Aorta (tissue), 5 donors: ENCODE data around the gene JUND. TPM values are rescaled to one million over a fixed set of nuclear protein-coding genes. Genes with fewer than 3 reads are reported as not detected.
A peak's percentile ranks its signal among the peaks of the same experiment; 100 is the strongest.
"Not testable (repeated sequence)": the region's sequence is repeated elsewhere in the genome, so short reads cannot be mapped to it uniquely, and the experiment has no call there.

Experiments used
- ATAC-seq: fragments of 200-7000 bp; cut with Tn5 transposase; one replicate; pipeline ENCODE4 v1.9.1; 2022; ENCODE audit warnings: moderate library complexity; ENCODE audit not compliant: low FRiP score
- DNase-seq, 2 donors: peaks; one replicate each; pipeline ENCODE4 v3.0.0-alpha.2; 2020
- H3K27ac ChIP-seq, 2 donors: one replicate each; pipeline ENCODE4 v1.5.1; 2013; ENCODE audit warnings: low read length in 2 of 2, mild to moderate bottlenecking in 2 of 2, moderate library complexity in 2 of 2, control low read depth in 1 of 2, inconsistent platforms in 1 of 2, low read depth in 1 of 2
- H3K27me3 ChIP-seq, 2 donors: one replicate each; pipeline ENCODE4 v1.6.1; 2013; ENCODE audit warnings: control low read depth in 1 of 2, low read length in 1 of 2, mild to moderate bottlenecking in 1 of 2, moderate library complexity in 1 of 2; ENCODE audit not compliant: insufficient read depth in 2 of 2, control insufficient read depth in 1 of 2
- H3K36me3 ChIP-seq, 2 donors: one replicate each; pipeline ENCODE4 v1.6.1; 2013; ENCODE audit warnings: control low read depth in 1 of 2, low read length in 1 of 2, mild to moderate bottlenecking in 1 of 2; ENCODE audit not compliant: insufficient read depth in 2 of 2, control insufficient read depth in 1 of 2
- H3K4me1 ChIP-seq, 2 donors: one replicate each; pipeline ENCODE4 v1.6.1; 2013; ENCODE audit warnings: low read length in 2 of 2, control low read depth in 1 of 2, mild to moderate bottlenecking in 1 of 2, moderate library complexity in 1 of 2; ENCODE audit not compliant: insufficient read depth in 2 of 2, control insufficient read depth in 1 of 2
- H3K4me3 ChIP-seq, 2 donors: one replicate each; pipeline ENCODE4 v1.5.1; 2013; ENCODE audit warnings: low read length in 2 of 2, control low read depth in 1 of 2, mild to moderate bottlenecking in 1 of 2
- H3K9me3 ChIP-seq: one replicate; pipeline ENCODE4 v1.6.1; 2013; ENCODE audit warnings: mild to moderate bottlenecking, low read length; ENCODE audit not compliant: control insufficient read depth
- WGBS, 2 donors: extraction: QIAGEN DNeasy Blood & Tissue Kit; methylation state at CpG; one replicate each; pipeline ENCODE4 v1.1.7; 2013; 5-methylcytosine and 5-hydroxymethylcytosine counted together
- intact Hi-C, 2 donors: fragments of 100-400 bp; cut with DNase I; formaldehyde crosslinking; loops; one replicate each; pipeline versions ENCODE4 v1.14.2 to v1.15.0; 2022
- long read RNA-seq, 2 donors: library from polyadenylated mRNA; unstranded; transcript quantifications; one replicate each; pipeline ENCODE4 v2.0.0, GENCODE V29; 2020 to 2021
- polyA plus RNA-seq, 2 donors: library from polyadenylated mRNA; stranded (reverse); fragments of 200-250 nt; gene quantifications; one replicate each; pipeline ENCODE4 v1.2.3, GENCODE V29; 2013
- total RNA-seq, 2 donors: library from RNA; stranded (reverse); fragmentation: NEBNext Ultra II Directional; extraction: Animal tissue kit (Norgen Biotek cat#: 25700); gene quantifications; one replicate each; pipeline ENCODE4 v1.2.1, GENCODE V29; 2021
- donor health status: healthy with polysubstance abuse.
- donor health status: Bipolar disorder and iron deficiency.
- donor health status: DM: no; HTN: no; CAD: no.
- donor health status: DM: no; HTN: no; CAD: no.
- donor health status: DM: yes; HTN: yes; CAD: no.

JUND gene
- total RNA-seq (100 to 1,000 TPM; 214 to 492 TPM), polyA plus RNA-seq (100 to 1,000 TPM in 1 of 2 donors, 10 to 100 TPM in 1; 62.6 to 161 TPM)
- long read RNA-seq, donor 1, transcript JUND-201 (1 exons, 1,863 nt) = major isoform, 16 of 16 reads
- long read RNA-seq, donor 1, partial matches to known transcripts = 0 of 16 reads
- long read RNA-seq, donor 1, other reads (novel, unspliced or antisense) = 0 of 16 reads
- long read RNA-seq, donor 2, transcript JUND-201 (1 exons, 1,863 nt) = major isoform, 449 of 451 reads
- long read RNA-seq, donor 2, partial matches to known transcripts = 0 of 451 reads
- long read RNA-seq, donor 2, other reads (novel, unspliced or antisense) = 2 of 451 reads

- 1% methylated on average over 78 to 138 of the region's 138 CpGs for WGBS, 2 donors
- Histone ChIP-seq H3K27ac (peak within 1 kb of the TSS; percentile 95 to 100), H3K4me3 (peak within 1 kb of the TSS; percentile 77 to 97), H3K9me3 (no peaks in the 10 kb centered on the region), H3K27me3 (no peaks in the 10 kb centered on the region), H3K4me1 (no peaks in the 10 kb centered on the region), H3K36me3 (peaks cover 0 to 3% of the 10 kb centered on the region in 2 donors)
- intact Hi-C loops = loop anchor here (2.0 to 5.0 kb wide), 3 partner anchors 23 to 135 kb away; partner anchors contain the start of gene LSM4 (in 1 of the 2)
- ATAC-seq = peak; percentile 83
- peak; percentile 99 for DNase-seq
Observed at GRCh38 chr19:18281082-18282020, at the start of gene JUND. TSS of gene JUND (minus strand) at chr19:18281622. CDS start at chr19:18281484, 138 bp downstream.

GRCh38 chr19:18330868-18331267, 49.4 kb upstream of the JUND start:
- intact Hi-C loops = loop anchor here in 1 of 2 donors (10.0 kb wide), 1 partner anchor 116 kb away; no protein-coding TSS in a partner anchor
- 79 to 88% methylated on average over 9 of the region's 9 CpGs for WGBS, 2 donors

GRCh38 chr19:18329035-18329376, 47.6 kb upstream of the JUND start:
- ATAC-seq (peak; percentile 8), DNase-seq (no peak)
- Histone ChIP-seq H3K27ac (peak overlapping the region in 1 of 2 donors; percentile 43), H3K4me1 (no peaks in the 10 kb centered on the region), H3K9me3 (no peaks in the 10 kb centered on the region), H3K4me3 (no peak overlapping the region), H3K27me3 (no peaks in the 10 kb centered on the region), H3K36me3 (no peaks in the 10 kb centered on the region)
- WGBS, 2 donors = 43 to 51% methylated on average over 6 of the region's 6 CpGs
- intact Hi-C loops = no loop called here

More at GRCh38 chr19:18330868-18331267, 49.4 kb upstream of the JUND start:
- Histone ChIP-seq H3K36me3 (no peaks in the 10 kb centered on the region), H3K27me3 (no peaks in the 10 kb centered on the region), H3K4me3 (no peak overlapping the region), H3K4me1 (no peaks in the 10 kb centered on the region), H3K9me3 (no peaks in the 10 kb centered on the region), H3K27ac (no peak overlapping the region)
- DNase-seq (no peak), ATAC-seq (no peak)

- H3K4me1 ChIP-seq = no peaks in the 10 kb centered on the region
- intact Hi-C loops = loop anchor here in 1 of 2 donors (1.0 kb wide), 1 partner anchor 136 kb away; no protein-coding TSS in a partner anchor
- H3K27ac ChIP-seq = peak overlapping the region in 1 of 2 donors; percentile 50
- H3K27me3 ChIP-seq = no peaks in the 10 kb centered on the region
- ATAC-seq (peak; percentile 94), DNase-seq (peak; percentile 91 to 95)
- no peaks in the 10 kb centered on the region for H3K9me3 ChIP-seq
- 4 to 5% methylated on average over 9 of the region's 9 CpGs for WGBS, 2 donors
- no peaks in the 10 kb centered on the region for H3K36me3 ChIP-seq
- no peak overlapping the region for H3K4me3 ChIP-seq
Observed at GRCh38 chr19:18328340-18329034, 47.1 kb upstream of the JUND start.

- 91 to 95% methylated on average over 5 of the region's 5 CpGs for WGBS, 2 donors
- ATAC-seq = no peak
- intact Hi-C loops = loop anchor here in 1 of 2 donors (1.0 kb wide), 1 partner anchor 51 kb away; no protein-coding TSS in a partner anchor
- Histone ChIP-seq H3K27me3 (no peaks in the 10 kb centered on the region), H3K27ac (no peak overlapping the region), H3K36me3 (no peaks in the 10 kb centered on the region), H3K4me3 (no peak overlapping the region), H3K9me3 (no peaks in the 10 kb centered on the region), H3K4me1 (peaks cover 0 to 3% of the 10 kb centered on the region in 2 donors)
- DNase-seq = no peak
Observed at GRCh38 chr19:18326772-18327171, 45.4 kb upstream of the JUND start.

- DNase-seq, ATAC-seq, H3K4me1 ChIP-seq, H3K27ac ChIP-seq, H3K27me3 ChIP-seq, H3K36me3 ChIP-seq, H3K9me3 ChIP-seq, H3K4me3 ChIP-seq: not testable (repeated sequence)
- whole genome bisulfite sequencing, 2 donors = 12 to 14% methylated on average over 6 of the region's 6 CpGs
- intact Hi-C loops = loop anchor here (5.0 kb wide), 2 partner anchors 42 to 117 kb away; partner anchors contain the start of gene JUND (in 1 of the 2)
Observed at GRCh38 chr19:18324373-18324731, 42.9 kb upstream of the JUND start.

- 0 to 1% methylated on average over 75 of the region's 75 CpGs for WGBS, 2 donors
- DNase-seq = peak; percentile 98 to 99
- Histone ChIP-seq H3K27me3 (no peaks in the 10 kb centered on the region), H3K4me1 (peaks cover 0 to 4% of the 10 kb centered on the region in 2 donors), H3K27ac (peak within 1 kb of the TSS; percentile 74 to 78), H3K9me3 (no peaks in the 10 kb centered on the region), H3K4me3 (peak within 1 kb of the TSS; percentile 14 to 44), H3K36me3 (no peaks in the 10 kb centered on the region)
- ATAC-seq = peak; percentile 98
- intact Hi-C loops = loop anchor here (1.0 to 5.0 kb wide), 4 partner anchors 41 to 130 kb away; partner anchors contain the start of genes JUND (in 1 of the 2) and MPV17L2 (in 1 of the 2)
Observed at GRCh38 chr19:18322759-18323460, 41.5 kb upstream of the JUND start, which contains the start of gene LSM4. TSS of gene LSM4 (minus strand) at chr19:18323076. CDS start at chr19:18323020, 56 bp downstream.
